Prostate gland (tissue), 2 donors: ENCODE data around the gene VSIG8.

Experiments used
- CTCF ChIP-seq, 4 experiments: fragments of 200-600 bp in 2 of 4; fragments of 450-650 bp in 2 of 4; sonication (generic) in 2 of 4; IDR thresholded peaks; 1 replicate in 3 of 4; 2 replicates in 1 of 4; pipeline ENCODE4 v1.5.1; 2016 to 2019; ENCODE audit warnings: antibody characterized with exemption in 4 of 4, mild to moderate bottlenecking in 2 of 4, moderate library complexity in 2 of 4
- POLR2A ChIP-seq: fragments of 450-650 bp; IDR thresholded peaks from one replicate; pipeline ENCODE4 v1.6.1; 2016; ENCODE audit warnings: antibody characterized with exemption, mild to moderate bottlenecking
- POLR2AphosphoS5 ChIP-seq: sonication (generic); formaldehyde crosslinking; IDR thresholded peaks from one replicate; pipeline ENCODE4 v1.6.1; 2017; ENCODE audit warnings: antibody characterized with exemption

- no peak for TF ChIP-seq POLR2A
- no peak for TF ChIP-seq CTCF (IDR thresholded peaks at IDR 0.05)
- no peak for TF ChIP-seq POLR2AphosphoS5
These were observed 45.8 kb upstream of the VSIG8 start for GRCh38 chr1:159908031-159908940.
